Measurements from ENCODE around the gene IRF7.
"Not testable (repeated sequence)": the region's sequence is repeated elsewhere in the genome, so short reads cannot be mapped to it uniquely, and the experiment has no call there.

Gene IRF7

DNA sequence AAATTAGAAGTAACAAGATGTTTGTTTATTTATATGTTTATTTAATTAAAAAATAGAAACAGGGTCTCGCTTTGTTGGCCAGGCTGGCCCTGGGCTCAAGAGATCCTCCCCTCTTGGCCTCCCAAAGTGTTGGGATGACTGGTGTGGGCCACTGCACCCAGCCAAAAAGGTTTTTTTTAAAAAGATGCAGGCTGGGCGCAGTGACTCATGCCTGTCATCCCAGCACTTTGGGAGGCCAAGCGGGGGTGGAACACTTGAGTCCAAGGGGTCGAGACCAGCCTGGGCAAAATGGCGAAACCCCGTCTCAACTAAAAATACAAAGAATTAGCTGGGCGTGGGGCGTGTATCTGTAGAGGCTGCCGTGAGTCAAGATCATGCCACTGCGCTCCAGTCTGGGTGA lies 34.7 kb upstream of the IRF7 start:
- CTCF ChIA-PET, result no interaction called here

GRCh38 chr11:647672-648158 lies 32.0 kb upstream of the IRF7 start:
- H3K4me3 Mint-ChIP-seq, H3K9me3 Mint-ChIP-seq, H3K27ac Mint-ChIP-seq, DNase-seq, H3K4me1 Mint-ChIP-seq, H3K27me3 Mint-ChIP-seq: not testable (repeated sequence)
- CTCF ChIA-PET, result interaction anchor here (1.3 kb wide), 1 partner anchor 15 kb away, joined by 3 read pairs; no protein-coding TSS in a partner anchor
- H3K36me3 Mint-ChIP-seq, result peaks cover 15% of the 10 kb centered on the region

More for the DNA sequence above, 34.7 kb upstream of the IRF7 start:
- Mint-ChIP-seq H3K9me3 (no peaks in the 10 kb centered on the region), H3K4me3 (no peak overlapping the region), H3K27me3 (no peaks in the 10 kb centered on the region), H3K4me1 (peaks cover 2% of the 10 kb centered on the region), H3K27ac (no peak overlapping the region), H3K36me3 (peaks cover 15% of the 10 kb centered on the region)
- no peak for DNase-seq

DNA sequence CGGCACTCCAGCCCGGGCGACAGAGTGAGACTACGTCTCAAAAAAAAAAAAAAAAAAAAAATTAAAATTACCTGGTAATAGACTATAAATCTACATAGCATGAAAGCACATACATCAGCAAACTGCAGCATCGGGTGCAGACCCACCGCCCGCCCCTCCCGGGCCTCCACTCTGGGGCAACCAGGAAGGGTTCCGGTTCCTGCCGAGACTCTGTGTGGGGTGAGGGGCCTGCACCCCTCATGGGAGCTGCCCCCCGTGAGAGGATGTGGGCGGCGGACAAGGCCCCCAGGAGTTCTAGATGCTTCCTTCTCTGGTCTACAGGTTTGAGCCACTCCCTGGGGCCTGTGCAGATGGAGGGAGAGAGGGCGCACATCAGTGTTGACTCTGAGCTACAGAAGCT lies 30.5 kb upstream of the IRF7 start:
- no peak for DNase-seq
- Mint-ChIP-seq H3K9me3 (no peaks in the 10 kb centered on the region), H3K36me3 (peaks cover 10% of the 10 kb centered on the region), H3K4me1 (peaks cover 2% of the 10 kb centered on the region), H3K27me3 (peaks cover 10% of the 10 kb centered on the region), H3K4me3 (no peak overlapping the region), H3K27ac (no peak overlapping the region)
- CTCF ChIA-PET, result interaction anchor here (1.3 kb wide), 1 partner anchor 16 kb away, joined by 3 read pairs; no protein-coding TSS in a partner anchor

GRCh38 chr11:645536-645935 lies 29.8 kb upstream of the IRF7 start:
- Mint-ChIP-seq H3K27me3 (peaks cover 17% of the 10 kb centered on the region), H3K4me1 (peaks cover 2% of the 10 kb centered on the region), H3K4me3 (no peak overlapping the region), H3K9me3 (no peaks in the 10 kb centered on the region), H3K36me3 (peaks cover 8% of the 10 kb centered on the region), H3K27ac (no peak overlapping the region)
- DNase-seq, result no peak
- CTCF ChIA-PET, result no interaction called here

- no peak for DNase-seq
- peaks cover 8% of the 10 kb centered on the region for H3K36me3 Mint-ChIP-seq
- H3K4me1 Mint-ChIP-seq, result peaks cover 5% of the 10 kb centered on the region
- no peak overlapping the region for H3K4me3 Mint-ChIP-seq
- CTCF ChIA-PET, result no interaction called here
- no peak overlapping the region for H3K27ac Mint-ChIP-seq
- peaks cover 31% of the 10 kb centered on the region for H3K27me3 Mint-ChIP-seq
- H3K9me3 Mint-ChIP-seq, result no peaks in the 10 kb centered on the region
Observed at GRCh38 chr11:643849-644738, 28.3 kb upstream of the IRF7 start.

- Mint-ChIP-seq H3K9me3 (no peaks in the 10 kb centered on the region), H3K36me3 (peaks cover 12% of the 10 kb centered on the region), H3K27me3 (peaks cover 39% of the 10 kb centered on the region), H3K4me1 (peaks cover 10% of the 10 kb centered on the region), H3K27ac (no peak overlapping the region), H3K4me3 (no peak overlapping the region)
- DNase-seq, result no peak
- CTCF ChIA-PET, result no interaction called here
Observed at GRCh38 chr11:643366-643765, 27.6 kb upstream of the IRF7 start.

GRCh38 chr11:641806-642370 lies 26.1 kb upstream of the IRF7 start:
- Mint-ChIP-seq H3K4me3 (no peak overlapping the region), H3K27me3 (peaks cover 53% of the 10 kb centered on the region), H3K27ac (no peak overlapping the region), H3K9me3 (no peaks in the 10 kb centered on the region), H3K36me3 (peaks cover 10% of the 10 kb centered on the region), H3K4me1 (peaks cover 16% of the 10 kb centered on the region)
- CTCF ChIA-PET, result no interaction called here
- DNase-seq, result no peak

DNA sequence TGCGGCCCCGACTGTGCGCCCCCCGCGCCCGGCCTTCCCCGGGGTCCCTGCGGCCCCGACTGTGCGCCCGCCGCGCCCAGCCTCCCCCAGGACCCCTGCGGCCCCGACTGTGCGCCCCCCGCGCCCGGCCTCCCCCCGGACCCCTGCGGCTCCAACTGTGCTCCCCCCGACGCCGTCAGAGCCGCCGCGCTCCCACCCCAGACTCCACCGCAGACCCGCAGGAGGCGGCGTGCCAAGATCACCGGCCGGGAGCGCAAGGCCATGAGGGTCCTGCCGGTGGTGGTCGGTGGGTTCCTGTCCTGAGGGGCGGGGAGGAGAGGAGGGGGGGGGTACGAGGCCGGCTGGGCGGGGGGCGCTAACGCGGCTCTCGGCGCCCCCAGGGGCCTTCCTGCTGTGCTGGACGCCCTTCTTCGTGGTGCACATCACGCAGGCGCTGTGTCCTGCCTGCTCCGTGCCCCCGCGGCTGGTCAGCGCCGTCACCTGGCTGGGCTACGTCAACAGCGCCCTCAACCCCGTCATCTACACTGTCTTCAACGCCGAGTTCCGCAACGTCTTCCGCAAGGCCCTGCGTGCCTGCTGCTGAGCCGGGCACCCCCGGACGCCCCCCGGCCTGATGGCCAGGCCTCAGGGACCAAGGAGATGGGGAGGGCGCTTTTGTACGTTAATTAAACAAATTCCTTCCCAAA lies 24.4 kb upstream of the IRF7 start:
- Mint-ChIP-seq H3K36me3 (peaks cover 6% of the 10 kb centered on the region), H3K4me3 (no peak overlapping the region), H3K4me1 (peaks cover 14% of the 10 kb centered on the region), H3K27ac (no peak overlapping the region), H3K27me3 (peaks cover 71% of the 10 kb centered on the region), H3K9me3 (no peaks in the 10 kb centered on the region)
- DNase-seq, result no peak
- CTCF ChIA-PET, result interaction anchor here (1.2 kb wide), 1 partner anchor 105 kb away, joined by 3 read pairs; the partner anchor contains the start of gene HRAS

- H3K27me3 Mint-ChIP-seq, result peaks cover 74% of the 10 kb centered on the region
- no peak for DNase-seq
- H3K4me3 Mint-ChIP-seq, result no peak overlapping the region
- CTCF ChIA-PET, result no interaction called here
- H3K4me1 Mint-ChIP-seq, result peaks cover 14% of the 10 kb centered on the region
- H3K36me3 Mint-ChIP-seq, result peaks cover 6% of the 10 kb centered on the region
- H3K9me3 Mint-ChIP-seq, result no peaks in the 10 kb centered on the region
- H3K27ac Mint-ChIP-seq, result no peak overlapping the region
Observed at GRCh38 chr11:639332-639955, 23.7 kb upstream of the IRF7 start.

GRCh38 chr11:638631-639331 lies 23.0 kb upstream of the IRF7 start:
- Mint-ChIP-seq H3K9me3 (no peaks in the 10 kb centered on the region), H3K27me3 (peaks cover 74% of the 10 kb centered on the region), H3K4me1 (peaks cover 14% of the 10 kb centered on the region), H3K4me3 (no peak overlapping the region), H3K36me3 (peaks cover 6% of the 10 kb centered on the region), H3K27ac (no peak overlapping the region)
- CTCF ChIA-PET, result no interaction called here
- DNase-seq, result no peak

DNA sequence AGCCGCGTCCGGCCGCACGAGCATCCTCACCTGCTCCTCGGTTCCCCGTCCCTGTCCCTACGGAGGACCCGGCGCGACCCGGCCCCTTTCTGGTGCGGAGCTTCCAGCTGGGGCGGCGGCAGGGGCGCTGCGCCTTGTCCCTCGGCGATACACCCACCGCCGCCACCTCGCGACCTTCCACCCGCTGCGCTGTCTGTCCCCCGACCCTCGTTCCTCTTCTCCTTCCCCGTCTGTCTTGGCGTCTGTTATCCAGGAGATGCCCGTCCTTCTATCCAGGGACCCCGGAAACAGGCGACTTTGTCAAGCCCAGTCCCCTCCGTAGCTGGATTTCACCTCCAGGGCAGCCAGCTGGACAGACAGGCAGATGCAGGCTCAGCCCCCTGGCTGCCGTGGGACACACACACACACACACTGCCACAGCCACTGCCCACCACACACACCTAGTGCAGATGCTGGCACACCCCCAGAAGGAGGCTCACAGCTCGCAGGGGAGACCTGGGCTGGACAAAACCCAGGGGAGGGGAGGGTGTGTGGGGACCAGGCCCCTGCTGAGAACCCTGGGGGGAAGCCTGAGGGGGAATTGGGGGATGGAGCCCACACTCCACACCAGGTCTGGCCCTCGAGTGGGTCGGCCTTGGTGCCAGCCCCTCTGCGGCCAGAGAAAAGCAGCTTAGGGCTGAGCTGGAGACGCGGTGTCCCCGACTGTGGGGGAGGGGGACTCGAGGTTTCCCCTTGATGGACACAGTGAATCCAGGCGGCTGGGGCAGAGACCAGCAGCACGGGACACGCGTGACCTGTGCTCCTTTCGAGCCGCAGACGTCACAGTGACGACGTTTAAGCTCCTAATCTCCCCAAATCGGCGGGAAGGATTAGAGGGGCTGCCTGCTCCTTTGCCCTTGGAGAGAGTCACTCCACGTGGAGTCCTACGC lies 22.1 kb upstream of the IRF7 start:
- no peak for DNase-seq
- CTCF ChIA-PET, result no interaction called here
- H3K27me3 Mint-ChIP-seq, result peaks cover 74% of the 10 kb centered on the region

GRCh38 chr11:637333-637592 lies 21.5 kb upstream of the IRF7 start:
- Mint-ChIP-seq H3K36me3 (peaks cover 6% of the 10 kb centered on the region), H3K9me3 (no peaks in the 10 kb centered on the region), H3K27me3 (peaks cover 74% of the 10 kb centered on the region), H3K4me1 (peaks cover 14% of the 10 kb centered on the region), H3K4me3 (no peak overlapping the region), H3K27ac (no peak overlapping the region)
- no peak for DNase-seq
- CTCF ChIA-PET, result no interaction called here

More for the DNA sequence above, 22.1 kb upstream of the IRF7 start:
- peaks cover 6% of the 10 kb centered on the region for H3K36me3 Mint-ChIP-seq
- H3K4me3 Mint-ChIP-seq, result no peak overlapping the region
- H3K4me1 Mint-ChIP-seq, result peaks cover 14% of the 10 kb centered on the region
- no peaks in the 10 kb centered on the region for H3K9me3 Mint-ChIP-seq
- peak overlapping the region; percentile 50 for H3K27ac Mint-ChIP-seq

Measured in activated naive CD4-positive, alpha-beta T cell treated with anti-CD3 and anti-CD28 coated beads, Interleukin-2, amount 10 ng/mL, durations not matched to agents 7 days and 5 days (primary cell).